NCI-H2227 (cell line): Measurements from ENCODE around the gene GP9.

Source experiments
- DNase-seq: peaks from one replicate; lab custom pipeline; 2025; ENCODE audit not compliant: unreplicated experiment; lab: John Stamatoyannopoulos, UW

The GP9 gene

DNA sequence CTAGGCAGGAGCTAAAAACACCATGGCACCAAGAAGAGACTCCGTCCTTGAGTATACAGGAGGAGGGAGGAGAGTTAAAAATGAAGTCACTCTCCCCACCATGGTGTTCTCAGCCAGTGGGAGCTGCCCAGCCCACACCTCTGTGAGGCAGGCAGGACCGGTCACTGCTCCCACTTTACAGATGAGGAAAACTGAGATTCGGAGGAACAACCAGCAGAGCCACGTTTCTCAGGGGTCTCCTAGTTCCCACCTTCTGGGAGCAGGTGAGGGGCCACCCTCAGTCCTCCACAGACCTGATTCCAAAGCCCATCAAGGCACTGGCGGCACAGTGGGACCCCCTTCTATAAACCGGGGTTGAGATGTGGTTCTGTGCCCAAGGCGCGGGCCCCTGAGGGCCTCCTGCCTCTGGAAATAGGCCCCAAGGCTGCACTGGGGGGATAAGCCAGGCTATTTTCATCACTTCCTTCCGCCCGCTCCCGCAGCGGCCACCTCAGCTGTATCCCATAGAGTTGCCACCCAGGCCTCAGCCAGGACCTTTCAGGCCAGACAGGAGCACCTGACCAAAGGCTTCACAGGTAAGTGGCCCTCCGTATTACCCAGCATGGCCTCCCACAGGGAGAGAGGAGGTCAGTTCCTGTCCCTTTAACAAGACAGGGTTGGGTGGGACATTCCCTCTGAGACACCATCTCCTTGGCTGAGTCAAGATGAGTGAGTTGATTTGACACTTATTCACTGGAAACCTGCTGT lies at the start of gene GP9:
Gene GP9 (plus strand): TSS at position 504 of the 747 bp plus-strand sequence. CDS start 961 bp downstream, outside the sequence.
- DNase-seq: no peak

GRCh38 chr3:129013491-129013891 lies 47.1 kb upstream of the GP9 start:
- DNase-seq: no peak

DNA sequence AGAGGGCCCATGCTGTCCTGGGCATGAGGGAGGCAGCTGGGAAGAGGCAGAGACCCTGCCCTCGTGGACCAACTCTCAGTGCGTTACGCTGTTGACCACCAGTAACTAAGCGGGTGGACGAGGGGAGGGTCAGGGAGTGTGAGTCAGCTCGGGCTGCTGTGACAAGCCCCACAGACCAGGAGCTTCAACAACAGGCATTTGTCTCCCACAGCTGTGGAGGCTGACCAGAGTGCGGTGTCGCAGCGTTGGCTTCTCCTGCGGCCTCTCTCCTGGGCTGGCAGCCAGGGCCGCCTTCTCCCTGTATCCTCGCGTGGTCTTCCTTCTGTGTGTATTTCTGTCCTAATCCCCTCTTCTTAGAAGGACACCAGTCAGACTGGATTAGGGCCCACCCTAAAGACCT lies 46.4 kb upstream of the GP9 start:
- DNase-seq: no peak

DNA sequence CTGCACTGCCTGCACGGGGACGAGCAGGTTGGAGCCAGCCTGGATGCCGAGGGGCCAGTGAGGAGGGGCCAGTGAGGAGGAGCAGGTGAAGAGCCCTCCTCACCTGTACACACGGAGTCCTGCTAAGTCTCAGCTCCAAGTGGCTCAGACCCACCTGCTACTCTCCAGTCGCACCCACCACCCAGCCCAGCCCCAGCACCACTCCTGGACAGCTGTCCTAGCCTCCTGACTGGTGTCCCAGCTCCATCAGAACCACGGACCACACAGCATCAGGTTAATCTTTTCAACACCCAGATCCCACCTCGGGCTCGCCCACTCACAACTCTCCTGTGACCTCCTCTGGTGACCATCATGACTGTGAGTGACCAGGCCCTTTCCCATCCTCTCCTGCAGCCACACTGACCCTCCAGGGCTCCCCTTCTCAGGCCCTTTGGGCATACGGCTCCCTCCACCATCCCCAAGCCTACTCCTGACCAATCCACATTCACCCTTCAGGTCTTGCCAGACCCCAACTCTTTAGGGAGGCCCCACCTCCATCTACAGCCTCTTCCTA lies 45.7 kb upstream of the GP9 start:
- no peak for DNase-seq

GRCh38 chr3:129015388-129016105 lies 45.0 kb upstream of the GP9 start:
- no peak for DNase-seq

GRCh38 chr3:129016356-129016719 lies 44.2 kb upstream of the GP9 start:
- DNase-seq: no peak

DNA sequence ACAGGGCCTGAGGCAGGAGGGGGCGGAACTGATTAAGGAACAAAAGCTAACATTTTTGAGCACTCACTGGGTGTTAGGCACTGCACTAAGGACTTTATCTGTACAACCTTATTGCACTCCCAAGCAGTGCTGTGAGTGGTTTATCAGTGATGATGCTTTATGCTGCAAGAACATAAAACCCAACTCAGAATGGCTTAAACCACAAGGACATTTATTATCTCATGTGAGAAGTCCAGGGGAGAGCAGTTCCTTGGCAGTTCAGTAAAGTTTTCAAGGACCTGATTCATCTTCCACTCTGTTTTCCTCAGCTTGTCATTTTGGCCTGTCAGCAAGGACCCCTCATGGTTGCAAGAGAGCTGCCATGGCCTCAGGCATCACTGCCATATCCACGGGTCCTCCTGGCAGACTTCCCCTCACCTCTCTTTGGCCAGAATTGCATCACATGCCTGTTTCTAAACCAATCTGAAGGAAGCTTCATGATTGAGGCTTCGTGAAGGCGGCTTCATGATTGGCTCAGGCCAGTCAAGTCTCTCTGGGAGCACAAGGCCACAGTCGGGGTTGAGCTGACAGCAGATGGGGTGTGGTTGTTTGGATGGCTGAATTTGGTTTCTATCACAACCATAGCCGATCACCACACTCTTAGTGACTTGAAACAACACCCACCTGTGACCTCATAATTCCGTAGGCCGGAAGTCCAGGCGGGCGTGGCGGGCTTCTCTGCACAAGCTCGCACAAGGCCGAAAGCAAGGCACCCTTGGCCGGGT lies 43.7 kb upstream of the GP9 start:
- no peak for DNase-seq

DNA sequence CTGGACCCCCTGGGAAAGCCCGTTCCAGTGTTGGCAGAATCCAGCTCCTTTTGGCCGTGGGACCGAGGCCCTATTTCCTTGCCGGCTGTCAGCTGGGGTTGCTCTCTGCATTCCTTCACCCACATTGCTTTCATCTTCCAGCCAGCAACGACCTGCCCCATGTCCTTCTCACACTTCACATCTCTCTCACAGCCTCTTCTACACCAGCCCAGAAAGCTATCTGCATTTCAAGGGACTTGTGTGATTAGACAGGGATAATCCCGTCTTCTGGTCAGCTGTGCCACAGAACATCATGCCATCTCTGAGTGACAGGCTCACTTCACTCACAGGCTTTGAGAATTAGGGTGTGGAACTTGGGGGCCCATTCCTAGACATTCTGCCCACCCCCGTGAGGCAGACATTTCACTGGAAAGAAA lies 43.1 kb upstream of the GP9 start:
- DNase-seq: no peak

- no peak for DNase-seq
These were observed 42.3 kb upstream of the GP9 start for GRCh38 chr3:129018271-129018670.

DNA sequence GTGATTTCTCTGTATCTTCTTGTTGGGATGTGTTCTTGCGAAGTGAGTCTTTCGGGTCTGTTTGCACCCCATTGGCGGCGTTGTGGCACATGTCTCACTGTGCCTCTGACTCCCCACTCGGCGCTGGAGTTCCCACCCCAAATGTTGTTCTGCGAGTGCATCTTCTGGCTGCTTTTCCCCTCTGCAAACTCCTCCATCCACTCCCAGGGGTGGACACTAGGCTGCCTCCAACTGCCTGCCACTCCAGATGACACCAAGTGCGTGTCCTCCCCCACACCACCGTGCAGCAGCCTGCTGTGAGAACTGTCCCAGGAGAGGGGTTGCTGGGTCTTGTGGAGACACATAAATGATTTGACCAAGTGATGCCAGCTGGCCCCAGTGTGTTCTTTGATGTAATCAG lies 41.8 kb upstream of the GP9 start:
- no peak for DNase-seq

DNA sequence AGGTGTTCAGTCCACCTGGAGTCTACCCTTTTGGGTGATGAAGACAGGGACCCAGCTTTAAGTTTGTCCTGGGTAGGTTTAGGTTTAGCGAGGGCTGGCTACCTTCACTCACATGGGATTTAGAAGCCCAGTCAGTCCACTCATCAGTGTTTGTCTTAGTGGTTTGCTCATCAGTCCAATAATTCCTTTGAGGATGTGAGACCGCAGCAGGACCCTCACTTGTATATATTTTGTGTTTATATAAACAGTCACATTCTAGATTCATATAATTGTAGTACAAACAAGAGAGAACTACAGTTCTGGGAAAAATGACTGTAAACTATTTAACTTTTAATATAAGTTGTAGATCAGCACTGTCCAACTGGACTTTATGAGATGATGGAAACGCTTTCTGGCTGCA lies 41.3 kb upstream of the GP9 start:
- DNase-seq: no peak

- DNase-seq: no peak
These were observed 39.9 kb upstream of the GP9 start for GRCh38 chr3:129020691-129021090.

GRCh38 chr3:129021140-129021551 lies 39.4 kb upstream of the GP9 start:
- no peak for DNase-seq

GRCh38 chr3:129022114-129023007 lies 38.2 kb upstream of the GP9 start:
- no peak for DNase-seq

DNA sequence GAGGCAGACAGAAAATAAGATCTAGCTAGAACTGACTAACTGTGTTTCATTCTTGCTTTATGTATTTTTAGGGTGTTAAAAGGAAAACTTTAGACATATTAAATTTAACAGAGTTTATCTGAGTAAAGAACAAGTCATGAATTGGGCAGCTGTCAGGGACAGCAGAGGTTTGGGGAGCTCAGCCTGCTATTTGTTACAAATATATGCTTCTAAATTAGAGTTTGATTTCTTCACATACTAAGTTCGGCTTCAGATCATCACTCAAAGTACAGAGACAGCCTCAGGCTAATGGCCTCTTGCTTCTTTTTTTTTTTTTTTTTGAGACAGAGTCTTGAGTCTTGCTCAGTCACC lies 37.6 kb upstream of the GP9 start:
- no peak for DNase-seq

- DNase-seq: no peak
These were observed 36.7 kb upstream of the GP9 start for GRCh38 chr3:129023909-129024308.

DNA sequence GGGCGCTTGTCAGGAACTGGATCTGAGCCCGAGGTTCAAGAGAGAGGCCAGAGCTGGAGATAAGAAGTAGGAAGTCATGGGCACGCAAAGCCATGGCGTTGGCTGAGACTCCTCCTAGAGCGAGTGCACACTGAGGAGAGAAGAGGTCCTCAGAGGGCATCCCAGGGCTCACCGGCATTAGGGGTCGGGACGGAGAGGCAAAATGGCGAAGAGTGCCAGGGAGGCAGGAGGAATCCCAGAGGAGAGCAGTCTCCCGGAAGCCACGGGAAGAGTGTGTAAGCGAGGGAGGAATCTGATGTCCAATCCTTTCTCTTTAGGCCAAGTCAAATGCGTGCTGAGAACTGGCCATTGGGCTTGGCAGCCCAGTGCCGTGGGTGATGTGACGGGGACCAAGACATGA lies 35.5 kb upstream of the GP9 start:
- no peak for DNase-seq

DNA sequence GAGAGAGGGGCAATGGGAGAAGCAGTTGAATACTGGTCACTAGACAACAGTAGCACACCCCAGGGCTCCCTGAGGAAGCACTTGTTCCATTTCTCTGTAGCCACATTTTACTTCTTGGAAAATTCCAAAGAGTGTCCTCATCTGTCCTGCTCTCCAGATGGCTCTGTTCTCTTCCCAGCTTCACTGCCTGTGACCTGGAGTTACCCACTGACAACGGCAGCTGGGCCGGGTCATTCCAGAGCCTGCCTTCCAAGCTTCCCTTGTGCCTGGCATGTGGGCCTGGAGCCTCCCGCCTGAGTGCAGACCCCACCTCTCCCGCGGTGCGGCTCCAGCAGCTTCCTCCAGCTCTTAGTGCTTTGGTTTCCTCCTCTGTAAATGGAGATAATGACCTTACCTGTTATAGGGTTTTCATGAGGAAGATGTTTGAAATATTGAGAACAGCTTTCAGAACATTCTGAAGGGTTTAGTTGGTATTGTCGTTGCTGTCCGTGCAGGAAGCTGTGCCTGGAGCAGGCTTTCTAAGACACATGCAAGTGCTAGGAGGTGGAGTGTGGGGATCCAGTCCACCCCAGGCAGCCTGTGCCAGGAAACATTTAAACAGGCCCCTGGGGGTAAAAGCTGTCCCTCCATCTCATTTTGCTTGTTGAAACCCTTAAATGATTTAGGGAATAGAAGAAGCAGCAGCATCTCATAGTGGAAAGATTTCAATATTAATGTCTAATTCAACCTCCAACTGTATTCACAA lies 34.7 kb upstream of the GP9 start:
- DNase-seq: no peak

DNA sequence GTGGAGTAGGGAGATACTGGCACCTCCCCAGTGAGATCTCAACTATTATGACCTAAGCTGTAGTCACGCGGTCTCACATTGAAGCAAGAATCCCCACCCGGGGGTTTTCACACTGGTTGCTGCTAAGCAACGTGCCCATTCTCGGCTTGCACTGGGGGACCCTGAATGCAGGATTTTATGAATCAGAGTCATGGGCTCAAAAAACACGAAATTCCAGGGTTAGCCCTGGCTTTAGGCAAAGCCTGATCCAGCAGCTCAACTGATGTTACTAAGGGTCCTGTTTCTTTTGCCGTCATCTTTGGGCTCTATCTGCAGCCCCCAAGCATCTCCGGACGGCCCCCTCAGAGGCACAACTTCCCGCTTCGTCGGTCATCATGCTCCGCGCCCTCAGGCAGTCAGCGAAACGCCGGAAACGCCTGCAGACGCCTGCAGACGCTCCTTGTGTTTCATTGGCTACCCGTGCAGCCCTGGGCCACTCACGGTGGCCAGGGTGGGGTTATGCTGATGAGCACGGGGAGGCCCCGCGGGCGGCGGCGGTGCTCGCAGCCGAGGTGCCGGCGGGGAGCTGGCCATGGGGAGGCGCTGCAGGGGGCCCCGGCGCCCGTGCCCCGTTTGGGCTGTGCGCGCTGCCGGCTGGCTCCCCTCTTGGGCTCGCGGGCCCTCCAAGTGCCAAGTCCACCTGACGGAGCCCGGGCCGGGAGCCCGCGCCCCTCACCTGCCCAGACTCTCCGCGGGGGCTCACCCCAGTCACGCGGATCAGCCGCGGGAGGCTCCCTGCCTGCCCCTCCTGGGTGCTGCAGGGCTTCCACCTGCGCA lies 33.6 kb upstream of the GP9 start:
- DNase-seq: peak; percentile 91
